NOMO-1 (cell line): ENCODE data around the gene ANKRD23.
"Not testable (repeated sequence)": the region's sequence is repeated elsewhere in the genome, so short reads cannot be mapped to it uniquely, and the experiment has no call there.

Experiments used
- DNase-seq, 2 experiments: peaks; one replicate each; lab custom pipeline; 2025; ENCODE audit not compliant: unreplicated experiment in 2 of 2; lab: John Stamatoyannopoulos, UW

Gene ANKRD23

GRCh38 chr2:96819128-96819875 lies 24.5 kb downstream of the ANKRD23 start:
- DNase-seq: no peak

GRCh38 chr2:96817882-96818281 lies 25.9 kb downstream of the ANKRD23 start:
- DNase-seq: no peak

GRCh38 chr2:96816836-96817702 lies 26.8 kb downstream of the ANKRD23 start:
- peak in 1 of 2 experiments; percentile 56 for DNase-seq

GRCh38 chr2:96816127-96816835 lies 27.5 kb downstream of the ANKRD23 start, which contains the start of gene CNNM3:
CNNM3 (plus strand) TSS chr2:96816268; CDS start chr2:96816278, 10 bp downstream.
- DNase-seq: peak; percentile 85 to 96

GRCh38 chr2:96815326-96816126 lies 28.3 kb downstream of the ANKRD23 start:
- DNase-seq: peak; percentile 21 to 33

- DNase-seq: no peak
Measured at GRCh38 chr2:96813656-96814055, 30.2 kb downstream of the ANKRD23 start.

GRCh38 chr2:96811917-96812316 lies 31.9 kb downstream of the ANKRD23 start:
- DNase-seq: no peak

GRCh38 chr2:96810783-96811192 lies 33.0 kb downstream of the ANKRD23 start:
- no peak for DNase-seq

GRCh38 chr2:96809951-96810782 lies 33.7 kb downstream of the ANKRD23 start:
- DNase-seq: no peak

- no peak for DNase-seq
Measured at GRCh38 chr2:96809216-96809882, 34.5 kb downstream of the ANKRD23 start.

- DNase-seq: no peak
Measured at GRCh38 chr2:96808176-96808837, 35.5 kb downstream of the ANKRD23 start.

GRCh38 chr2:96807127-96807471 lies 36.7 kb downstream of the ANKRD23 start:
- DNase-seq: no peak

- no peak for DNase-seq
Measured at GRCh38 chr2:96806468-96807126, 37.2 kb downstream of the ANKRD23 start.

GRCh38 chr2:96805946-96806345 lies 37.9 kb downstream of the ANKRD23 start:
- not testable (repeated sequence) for DNase-seq

GRCh38 chr2:96804986-96805385 lies 38.8 kb downstream of the ANKRD23 start:
- no peak for DNase-seq

GRCh38 chr2:96802721-96803120 lies 41.1 kb downstream of the ANKRD23 start:
- DNase-seq: no peak

GRCh38 chr2:96801786-96802595 lies 41.8 kb downstream of the ANKRD23 start:
- DNase-seq: no peak
